ENCODE results near the gene BICC1.

BICC1 gene

DNA sequence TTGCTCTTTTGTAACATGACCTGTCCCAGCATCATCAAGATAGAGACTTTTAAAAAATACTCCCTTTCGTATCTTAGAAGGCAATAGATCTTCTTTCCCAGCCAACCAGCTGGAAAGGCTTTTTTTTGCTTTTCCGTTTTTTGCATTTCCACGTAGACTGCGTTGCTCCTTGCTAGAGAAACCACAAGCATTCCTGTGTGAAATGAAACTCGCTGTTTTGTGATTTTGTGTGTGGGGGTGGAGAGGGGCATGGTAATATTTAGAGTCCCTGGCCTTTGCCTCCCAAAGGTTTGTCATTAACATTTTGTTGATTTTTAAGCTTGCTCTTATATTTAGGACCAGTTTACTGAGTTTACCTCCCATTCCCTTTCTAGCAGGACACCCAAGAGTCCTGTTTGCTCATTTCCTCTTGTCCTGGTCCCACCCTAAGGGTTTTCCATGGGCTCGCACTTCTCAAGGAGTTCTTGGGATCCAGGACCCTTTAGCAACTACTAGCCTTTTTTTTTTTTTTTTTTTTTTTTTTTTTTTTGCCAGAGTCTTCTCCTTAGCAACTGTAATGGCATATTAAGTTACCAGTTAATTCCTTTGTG, 243.6 kb downstream of the BICC1 start:
- Histone ChIP-seq H3K36me3 (no peaks in the 10 kb centered on the region), H3K4me1 (peaks cover 12 to 31% (median 17%) of the 10 kb centered on the region in 10 experiments), H3K4me3 (no peak overlapping the region), H3K27me3 (no peaks in the 10 kb centered on the region), H3K4me2 (peak overlapping the region; percentile 47 to 78 (median 68)), H3K27ac (no peak overlapping the region), H4K20me1 (no peaks in the 10 kb centered on the region), H3K9ac (peak overlapping the region in 1 of 11 experiments; percentile 6; a peak in 1 of 22 replicates), H3K9me3 (replicated peaks in 1 of 11) (no peaks in the 10 kb centered on the region)
- no peak for TF ChIP-seq Cebpa-rat (IDR thresholded peaks at IDR 0.05)

DNA sequence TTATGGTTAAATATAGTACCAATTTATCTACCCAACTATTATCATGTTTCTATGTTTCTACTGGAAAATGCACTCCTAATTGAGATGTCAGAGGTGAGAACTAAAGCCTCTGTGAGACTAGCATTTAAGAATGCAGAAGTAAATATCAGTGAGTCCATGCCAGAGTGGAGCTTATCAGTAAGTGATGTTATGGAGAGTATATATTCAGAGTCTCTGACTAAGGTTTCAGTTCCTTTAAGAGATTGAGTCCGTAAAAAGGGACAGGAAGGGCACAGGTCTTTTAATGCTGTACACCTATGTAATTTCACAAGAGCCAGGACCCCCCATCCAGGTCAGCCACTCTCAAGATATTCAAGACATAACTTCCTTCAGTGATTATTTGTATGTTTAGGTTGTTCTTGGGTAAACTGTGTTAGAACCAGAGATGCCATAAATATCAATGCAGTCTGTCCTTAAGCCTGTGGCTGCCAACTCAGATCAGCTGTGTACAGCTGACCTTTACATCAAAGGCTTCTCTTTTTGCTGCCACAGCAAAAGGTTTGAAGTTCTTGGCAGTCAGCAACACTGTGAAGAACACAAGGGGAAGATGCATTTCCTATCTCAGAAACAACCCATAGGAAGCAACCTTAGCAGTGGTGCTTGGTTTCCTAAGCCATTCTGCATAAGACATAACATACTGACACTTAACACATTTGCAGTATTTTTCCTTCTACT, 244.8 kb downstream of the BICC1 start:
- Histone ChIP-seq H4K20me1 (no peaks in the 10 kb centered on the region), H3K4me3 (no peak overlapping the region), H3K4me1 (peaks cover 12 to 31% (median 17%) of the 10 kb centered on the region in 10 experiments), H3K27ac (no peak overlapping the region), H3K9ac (no peak overlapping the region), H3K27me3 (no peaks in the 10 kb centered on the region), H3K36me3 (no peaks in the 10 kb centered on the region), H3K9me3 (replicated peaks in 1 of 11) (no peaks in the 10 kb centered on the region), H3K4me2 (peak overlapping the region in 4 of 11 experiments; percentile 11 to 78 (median 42); a peak in 5 of 22 replicates)
- TF ChIP-seq Cebpa-rat (IDR thresholded peaks at IDR 0.05): no peak

DNA sequence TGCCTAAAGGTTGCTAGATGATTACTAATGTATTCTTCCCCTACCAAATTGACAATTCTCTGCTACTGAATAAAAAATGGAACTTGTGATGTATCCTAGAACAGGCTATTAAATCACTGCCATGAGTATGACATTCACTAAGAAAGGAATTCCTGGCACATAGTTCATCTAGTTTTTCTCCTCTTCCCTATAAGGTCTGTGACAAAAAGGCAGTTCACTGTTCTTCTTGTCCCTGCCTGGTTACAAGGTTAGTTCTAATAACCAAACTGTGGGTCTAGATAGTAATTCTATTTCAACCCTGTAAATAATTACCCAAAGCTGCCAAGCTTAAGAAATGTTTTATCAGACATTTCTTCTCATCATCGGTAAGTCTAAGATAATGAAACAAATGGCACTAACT, 245.6 kb downstream of the BICC1 start:
- peaks cover 12 to 31% (median 17%) of the 10 kb centered on the region in 10 experiments for H3K4me1 ChIP-seq
- H3K9ac ChIP-seq: no peak overlapping the region
- TF ChIP-seq Cebpa-rat (IDR thresholded peaks at IDR 0.05): no peak

DNA sequence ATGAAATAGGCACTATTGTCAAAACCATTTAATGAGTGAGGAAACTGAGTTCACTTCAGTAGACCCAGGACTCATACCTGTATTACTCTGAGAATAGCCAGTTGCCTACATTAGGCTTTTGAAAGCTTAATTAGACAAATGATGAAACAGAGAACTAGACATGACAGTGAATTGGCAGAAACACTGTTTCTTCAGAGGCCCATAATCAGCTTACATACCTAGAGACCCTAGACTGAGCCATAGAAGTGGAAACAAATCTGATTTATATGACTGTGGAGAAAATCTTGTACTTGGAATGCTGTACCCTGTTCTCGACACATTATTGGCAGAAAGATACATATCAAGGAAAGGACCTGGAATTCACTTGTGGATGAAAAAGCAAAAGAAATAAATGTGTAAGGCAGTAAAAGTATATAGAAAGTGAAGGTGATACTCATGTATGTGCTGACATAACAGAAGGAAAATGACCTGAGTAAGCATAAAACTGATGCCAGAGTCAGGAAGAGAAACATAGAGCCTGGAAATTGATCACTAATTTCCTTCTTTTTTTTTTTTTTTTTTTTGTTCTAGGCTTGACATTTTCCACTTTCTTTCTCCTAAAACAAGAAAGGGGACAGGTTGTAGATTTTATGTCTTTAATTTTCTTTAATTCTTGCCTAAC, 251.5 kb downstream of the BICC1 start:
- H3K27me3 ChIP-seq: no peaks in the 10 kb centered on the region

More for the DNA sequence above, 245.6 kb downstream of the BICC1 start:
- no peaks in the 10 kb centered on the region for H3K9me3 ChIP-seq (replicated peaks in 1 of 11)
- H3K27me3 ChIP-seq: no peaks in the 10 kb centered on the region
- no peaks in the 10 kb centered on the region for H4K20me1 ChIP-seq
- no peak overlapping the region; a peak in 1 of 22 replicates for H3K4me2 ChIP-seq
- H3K27ac ChIP-seq: no peak overlapping the region
- H3K36me3 ChIP-seq: no peaks in the 10 kb centered on the region
- no peak overlapping the region for H3K4me3 ChIP-seq

DNA sequence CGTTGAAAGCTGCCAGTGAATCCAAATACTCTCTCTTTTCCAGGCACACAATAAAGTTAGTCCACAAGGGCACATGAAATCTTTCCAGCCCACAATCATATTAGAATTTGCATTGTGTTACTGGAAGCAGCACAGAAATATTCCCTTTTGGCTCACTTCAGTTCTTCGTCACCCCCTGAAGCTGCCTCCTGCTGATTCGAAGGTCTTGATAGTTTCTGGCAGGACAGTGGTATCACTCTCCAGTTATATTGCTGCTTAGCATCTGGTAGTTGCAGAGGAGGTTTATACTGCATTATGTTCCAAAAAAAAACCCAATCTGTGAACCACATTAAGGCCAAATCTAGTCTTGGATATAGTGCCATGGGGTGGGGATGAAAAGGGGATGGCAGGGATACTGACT, 253.2 kb downstream of the BICC1 start:
- Histone ChIP-seq H3K9ac (no peak overlapping the region), H3K36me3 (no peaks in the 10 kb centered on the region), H3K4me1 (no peaks in the 10 kb centered on the region), H3K4me3 (no peak overlapping the region), H4K20me1 (no peaks in the 10 kb centered on the region), H3K9me3 (replicated peaks in 1 of 11) (peaks cover 6 to 14% (median 10%) of the 10 kb centered on the region in 11 experiments; a peak in 13 of 22 replicates), H3K27ac (no peak overlapping the region), H3K4me2 (no peak overlapping the region), H3K27me3 (no peaks in the 10 kb centered on the region)
- no peak for TF ChIP-seq Cebpa-rat (IDR thresholded peaks at IDR 0.05)

More for the DNA sequence above, 251.5 kb downstream of the BICC1 start:
- Histone ChIP-seq H3K9me3 (replicated peaks in 1 of 11) (peaks cover 6 to 14% (median 10%) of the 10 kb centered on the region in 11 experiments; a peak in 13 of 22 replicates), H3K4me1 (no peaks in the 10 kb centered on the region), H3K27ac (no peak overlapping the region), H3K36me3 (no peaks in the 10 kb centered on the region), H3K9ac (no peak overlapping the region), H3K4me2 (no peak overlapping the region), H3K4me3 (no peak overlapping the region), H4K20me1 (no peaks in the 10 kb centered on the region)
- no peak for TF ChIP-seq Cebpa-rat (IDR thresholded peaks at IDR 0.05)

DNA sequence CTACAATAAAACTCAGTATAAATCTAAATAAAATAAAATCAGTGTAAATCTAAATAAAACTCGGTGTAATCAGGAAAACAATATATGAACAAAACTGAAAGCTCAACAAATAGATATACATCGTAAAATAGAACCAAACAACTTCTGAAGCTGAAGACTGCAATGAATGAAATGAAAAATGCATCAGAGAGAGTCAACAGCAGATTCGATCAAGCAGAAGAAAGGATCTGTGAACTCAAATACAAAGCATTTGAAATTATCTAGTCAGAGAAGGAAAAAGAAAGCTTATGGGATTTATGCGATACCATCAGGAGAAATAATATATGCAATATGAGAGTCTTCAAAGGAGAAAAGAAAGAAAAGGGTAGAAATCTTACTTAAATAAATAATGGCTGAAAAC, 255.0 kb downstream of the BICC1 start:
- Histone ChIP-seq H3K4me2 (no peak overlapping the region), H3K9ac (no peak overlapping the region), H4K20me1 (no peaks in the 10 kb centered on the region), H3K4me1 (no peaks in the 10 kb centered on the region), H3K27me3 (no peaks in the 10 kb centered on the region), H3K4me3 (no peak overlapping the region), H3K9me3 (replicated peaks in 1 of 11) (peaks cover 6 to 14% (median 10%) of the 10 kb centered on the region in 11 experiments; a peak in 13 of 22 replicates), H3K27ac (no peak overlapping the region), H3K36me3 (no peaks in the 10 kb centered on the region)
- TF ChIP-seq Cebpa-rat (IDR thresholded peaks at IDR 0.05): no peak

DNA sequence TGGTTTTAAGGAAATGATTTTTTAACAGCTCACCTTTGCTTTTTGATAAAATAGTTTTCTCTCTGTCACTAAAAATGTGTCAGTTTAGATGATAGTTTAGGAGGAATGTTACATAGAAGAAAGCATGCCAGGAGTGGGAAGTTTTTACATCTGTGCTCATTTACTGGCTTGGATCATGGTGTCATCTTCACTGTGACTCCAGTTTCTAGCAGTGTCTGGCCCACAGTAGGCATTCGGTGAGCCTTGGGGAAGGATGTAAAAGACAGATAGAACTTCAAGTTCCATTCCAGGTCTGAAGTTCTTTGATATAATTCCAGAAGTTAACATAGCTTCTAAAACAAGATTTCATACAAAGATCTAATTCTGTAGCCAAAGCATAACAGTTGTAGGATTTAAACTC, 259.2 kb downstream of the BICC1 start:
- no peak overlapping the region for H3K9ac ChIP-seq
- no peaks in the 10 kb centered on the region for H4K20me1 ChIP-seq
- no peak overlapping the region for H3K4me2 ChIP-seq

DNA sequence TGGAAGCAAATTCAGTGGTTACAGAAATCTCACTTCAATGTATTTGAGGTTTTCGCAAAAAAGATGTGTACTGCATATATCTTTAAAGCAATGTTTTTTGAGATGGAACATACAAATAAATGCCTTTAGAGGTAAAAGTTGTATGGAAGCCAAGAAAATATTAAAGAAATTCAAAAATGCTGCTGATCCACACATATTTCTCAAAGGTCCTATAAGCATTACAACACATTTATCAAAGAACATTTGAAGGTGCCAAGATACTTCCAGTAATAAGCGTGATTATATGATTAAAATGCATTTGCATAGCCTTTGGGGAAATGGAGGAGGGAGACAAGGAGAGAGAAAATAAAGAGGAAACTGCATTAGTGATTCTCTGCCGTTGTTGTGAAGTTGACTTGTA, 260.1 kb downstream of the BICC1 start:
- Histone ChIP-seq H3K9me3 (replicated peaks in 1 of 11) (peaks cover 0 to 5% (median 4%) of the 10 kb centered on the region in 11 experiments; a peak in 10 of 22 replicates), H3K27me3 (no peaks in the 10 kb centered on the region), H3K36me3 (no peaks in the 10 kb centered on the region), H3K9ac (no peak overlapping the region), H4K20me1 (no peaks in the 10 kb centered on the region), H3K4me3 (no peak overlapping the region), H3K27ac (no peak overlapping the region), H3K4me2 (no peak overlapping the region), H3K4me1 (peaks cover 0 to 10% (median 0%) of the 10 kb centered on the region in 10 experiments; a peak in 4 of 20 replicates)
- no peak for TF ChIP-seq Cebpa-rat (IDR thresholded peaks at IDR 0.05)

More for the DNA sequence above, 259.2 kb downstream of the BICC1 start:
- no peak for TF ChIP-seq Cebpa-rat (IDR thresholded peaks at IDR 0.05)
- Histone ChIP-seq H3K9me3 (replicated peaks in 1 of 11) (peaks cover 5 to 14% (median 10%) of the 10 kb centered on the region in 11 experiments; a peak in 13 of 22 replicates), H3K4me3 (no peak overlapping the region), H3K27ac (no peak overlapping the region), H3K4me1 (peaks cover 0 to 10% (median 0%) of the 10 kb centered on the region in 10 experiments; a peak in 4 of 20 replicates), H3K27me3 (no peaks in the 10 kb centered on the region), H3K36me3 (no peaks in the 10 kb centered on the region)

DNA sequence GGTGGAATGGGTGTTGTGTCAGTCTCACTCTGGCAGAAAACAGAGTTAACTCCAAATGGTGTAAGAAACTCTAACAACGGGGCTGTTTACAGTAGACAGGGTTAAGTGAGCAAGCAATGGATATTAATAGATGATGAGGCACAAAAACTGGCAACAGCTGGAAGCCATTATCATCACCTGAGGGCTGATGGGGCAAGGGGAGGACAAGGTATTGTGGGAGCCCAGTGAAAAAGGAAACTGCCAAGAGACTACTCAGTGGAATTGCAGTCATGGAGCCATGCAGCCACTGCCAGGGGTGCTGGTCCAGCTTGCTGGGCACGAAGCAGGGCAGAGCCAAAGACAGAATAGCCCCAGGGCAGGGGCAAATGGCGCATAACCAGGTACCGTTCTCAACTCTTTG, 260.7 kb downstream of the BICC1 start:
- H3K36me3 ChIP-seq: no peaks in the 10 kb centered on the region
- no peaks in the 10 kb centered on the region for H3K27me3 ChIP-seq
- H3K4me3 ChIP-seq: no peak overlapping the region
- H3K9me3 ChIP-seq (replicated peaks in 1 of 11): no peaks in the 10 kb centered on the region
- H3K27ac ChIP-seq: no peak overlapping the region
- H3K4me2 ChIP-seq: no peak overlapping the region
- peaks cover 0 to 10% (median 0%) of the 10 kb centered on the region in 10 experiments; a peak in 4 of 20 replicates for H3K4me1 ChIP-seq
- H4K20me1 ChIP-seq: no peaks in the 10 kb centered on the region
- no peak overlapping the region for H3K9ac ChIP-seq
- no peak for TF ChIP-seq Cebpa-rat (IDR thresholded peaks at IDR 0.05)

Data from BLaER1 treated with 17β-estradiol and CSF1 and Interleukin-3, amounts not matched to agents 10 nM and 100 nM (cell line).